ENCODE data around the gene ACOT11. TPM values are rescaled to one million over a fixed set of nuclear protein-coding genes. Genes with fewer than 3 reads are reported as not detected.

The ACOT11 gene
- total and polyA plus RNA-seq, 2 of the 13 experiments (the other 11 are each of a cell fraction or from before 2014, with no cell fraction given) = 2.6 to 3.3 TPM

GRCh38 chr1:54599211-54599823, 51.3 kb downstream of the ACOT11 start:
- ATAC-seq (no peak), DNase-seq (ENCODE audit: low spot score) (no peak), FAIRE-seq (no peak)
- intact Hi-C loops (cut with micrococcal nuclease; ENCODE audit: unreplicated experiment) = no loop called here
- ChIA-PET POLR2A (no interaction called here), CTCF (ENCODE audit: low intra/inter-chr PET ratio, low total read pairs) (no interaction called here)
- H3K9me3 ChIP-seq (ENCODE audit: low read length) = no peaks in the 10 kb centered on the region
- WGBS (ENCODE audit: low lambda C conversion rate) = 94% methylated on average over 13 of the region's 13 CpGs
- no peak overlapping the region for H3K4me2 ChIP-seq (ENCODE audit: low read depth, low read length)
- peaks cover 28% of the 10 kb centered on the region for H3K4me1 ChIP-seq (ENCODE audit: insufficient read depth, low read length)
- H3K36me3 ChIP-seq (replicated peaks in 1 of 2; ENCODE audit: control insufficient read depth in 1 of 2, insufficient read depth in 2 of 2, low read length in 2 of 2) = no peaks in the 10 kb centered on the region; a peak in 1 of 5 replicates
- no peaks in the 10 kb centered on the region for H4K20me1 ChIP-seq (ENCODE audit: insufficient read depth, low read length)
- no peaks in the 10 kb centered on the region for H3K79me2 ChIP-seq (ENCODE audit: insufficient read depth, low read length)
- in situ Hi-C loops (cut with HindIII; ENCODE audit: extremely low pct_ligation_motif_present, low pct_unique_long_range_greater_than_20kb) = no loop called here
- no peak overlapping the region for H3K9ac ChIP-seq (ENCODE audit: insufficient read depth, low read depth, low read length)
- no peak overlapping the region for H3K4me3 ChIP-seq (replicated peaks in 1 of 3; ENCODE audit: insufficient read depth in 1 of 3, low read depth in 2 of 3, low read length in 3 of 3)
- no peak overlapping the region for H2AFZ ChIP-seq (ENCODE audit: low read length)
- no peak overlapping the region for H3K27ac ChIP-seq (ENCODE audit: extremely low read length, insufficient read depth, low read length)
- no peaks in the 10 kb centered on the region for H3K27me3 ChIP-seq (ENCODE audit: control insufficient read depth in 1 of 2, insufficient read depth in 2 of 2, low read length in 2 of 2)
- no TSS peak for BruUV-seq (replicated peaks)
- TF ChIP-seq LRRFIP1 (CRISPR knock-in tag; conservative IDR thresholded peaks at IDR 0.05) (no peak), PAWR (CRISPR knock-in tag; IDR thresholded peaks at IDR 0.05; ENCODE audit: borderline replicate concordance) (no peak), ZBTB7B (CRISPR knock-in tag; IDR thresholded peaks at IDR 0.05) (no peak), DNMT1 (CRISPR knock-in tag; IDR thresholded peaks at IDR 0.05) (no peak), ZBTB20 (CRISPR knock-in tag; IDR thresholded peaks at IDR 0.05; ENCODE audit: borderline replicate concordance, low read depth) (no peak), JUN (CRISPR knock-in tag; IDR thresholded peaks at IDR 0.05) (no peak), FOXP4 (CRISPR knock-in tag; IDR thresholded peaks at IDR 0.05) (no peak), POLR2G (IDR thresholded peaks at IDR 0.05; ENCODE audit: low read depth, low read length) (no peak), HOXA5 (CRISPR knock-in tag; IDR thresholded peaks at IDR 0.05) (no peak), GTF3A (CRISPR knock-in tag; conservative IDR thresholded peaks at IDR 0.05) (no peak), NFE2 (CRISPR knock-in tag; IDR thresholded peaks at IDR 0.05) (no peak), NCOA1 (CRISPR knock-in tag; IDR thresholded peaks at IDR 0.05) (no peak), HNF1A (IDR thresholded peaks at IDR 0.05; ENCODE audit: low read depth) (no peak), HNF1A (CRISPR knock-in tag; IDR thresholded peaks at IDR 0.05; ENCODE audit: borderline replicate concordance) (no peak)

Data from HepG2 (cell line).